ENCODE measurements around the gene CARNS1.

DNA sequence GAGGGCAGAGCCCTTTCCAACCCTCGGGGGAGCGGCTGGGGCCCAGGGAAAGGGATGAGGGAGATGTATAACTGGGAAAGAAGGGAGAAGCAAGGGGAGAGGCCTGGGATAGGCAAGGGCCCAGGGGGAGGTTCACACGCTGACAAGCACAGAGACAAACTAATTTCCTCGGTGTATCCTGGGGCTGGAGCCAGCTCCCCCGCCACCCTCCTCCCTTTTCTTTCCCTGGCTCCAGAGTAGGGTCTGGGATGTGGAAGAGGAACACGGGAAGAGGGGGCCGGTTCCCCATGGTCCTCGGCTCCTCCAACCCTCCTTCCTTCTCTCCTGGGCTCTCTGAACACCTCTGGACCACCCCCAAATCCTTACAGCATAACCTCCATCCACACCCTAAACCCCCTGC lies 48.9 kb upstream of the CARNS1 start:
- TF ChIP-seq, protein P1, sequence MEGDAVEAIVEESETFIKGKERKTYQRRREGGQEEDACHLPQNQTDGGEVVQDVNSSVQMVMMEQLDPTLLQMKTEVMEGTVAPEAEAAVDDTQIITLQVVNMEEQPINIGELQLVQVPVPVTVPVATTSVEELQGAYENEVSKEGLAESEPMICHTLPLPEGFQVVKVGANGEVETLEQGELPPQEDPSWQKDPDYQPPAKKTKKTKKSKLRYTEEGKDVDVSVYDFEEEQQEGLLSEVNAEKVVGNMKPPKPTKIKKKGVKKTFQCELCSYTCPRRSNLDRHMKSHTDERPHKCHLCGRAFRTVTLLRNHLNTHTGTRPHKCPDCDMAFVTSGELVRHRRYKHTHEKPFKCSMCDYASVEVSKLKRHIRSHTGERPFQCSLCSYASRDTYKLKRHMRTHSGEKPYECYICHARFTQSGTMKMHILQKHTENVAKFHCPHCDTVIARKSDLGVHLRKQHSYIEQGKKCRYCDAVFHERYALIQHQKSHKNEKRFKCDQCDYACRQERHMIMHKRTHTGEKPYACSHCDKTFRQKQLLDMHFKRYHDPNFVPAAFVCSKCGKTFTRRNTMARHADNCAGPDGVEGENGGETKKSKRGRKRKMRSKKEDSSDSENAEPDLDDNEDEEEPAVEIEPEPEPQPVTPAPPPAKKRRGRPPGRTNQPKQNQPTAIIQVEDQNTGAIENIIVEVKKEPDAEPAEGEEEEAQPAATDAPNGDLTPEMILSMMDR (IDR thresholded peaks at IDR 0.05; ENCODE audit: poor library complexity, severe bottlenecking) = no peak
- TF ChIP-seq EP300 (conservative IDR thresholded peaks at IDR 0.05; ENCODE audit: poor library complexity, severe bottlenecking) = no peak

All from neural cell (in vitro differentiated cells).